Activated CD8-positive, alpha-beta T cell treated with anti-CD3 and anti-CD28 coated beads for 36 hours (primary cell): ENCODE measurements around the gene LILRA1. TPM values are rescaled to one million over a fixed set of nuclear protein-coding genes. Genes with fewer than 3 reads are reported as not detected.
"Not testable (repeated sequence)": the region's sequence is repeated elsewhere in the genome, so short reads cannot be mapped to it uniquely, and the experiment has no call there.

Source experiments
- ATAC-seq: fragments of 200-7000 bp; cut with Tn5 transposase; one replicate; pipeline ENCODE4 v1.10.0; 2021; ENCODE audit warnings: mild to moderate bottlenecking, moderate library complexity
- CTCF ChIA-PET: fragments of 350-600 bp; sonication (Branson Sonifier 250); formaldehyde crosslinking; loops from one replicate; lab custom pipeline; 2021; ENCODE audit warnings: antibody characterized with exemption; lab: Charles Lee
- POLR2A ChIA-PET: fragments of 350-600 bp; sonication (Branson Sonifier 250); formaldehyde crosslinking; loops from one replicate; lab custom pipeline; 2021; ENCODE audit warnings: antibody characterized with exemption; lab: Charles Lee
- DNase-seq: peaks from one replicate; pipeline ENCODE4 v3.0.0-alpha.2; 2020
- H3K27ac Mint-ChIP-seq: one replicate; pipeline ENCODE4 v1.8.0; 2021; ENCODE audit warnings: mild to moderate bottlenecking, mixed read lengths
- H3K27me3 Mint-ChIP-seq: one replicate; pipeline ENCODE4 v1.8.0; 2021; ENCODE audit warnings: mixed read lengths
- H3K36me3 Mint-ChIP-seq: one replicate; pipeline ENCODE4 v1.8.0; 2021; ENCODE audit warnings: low read depth, mixed read lengths
- H3K4me1 Mint-ChIP-seq: one replicate; pipeline ENCODE4 v1.8.0; 2021; ENCODE audit warnings: low read depth, mixed read lengths
- H3K4me3 Mint-ChIP-seq: one replicate; pipeline ENCODE4 v1.8.0; 2021; ENCODE audit warnings: mild to moderate bottlenecking, moderate library complexity, mixed read lengths
- H3K9me3 Mint-ChIP-seq: one replicate; pipeline ENCODE4 v1.8.0; 2021; ENCODE audit warnings: mixed read lengths
- CTCF ChIP-seq: fragments of 200-600 bp; IDR thresholded peaks from one replicate; pipeline ENCODE4 v1.8.0; 2022; ENCODE audit warnings: antibody characterized with exemption, mild to moderate bottlenecking
- intact Hi-C: fragments of 100-400 bp; cut with micrococcal nuclease; formaldehyde crosslinking; loops from one replicate; pipeline ENCODE4 v1.10.0; 2022
- total RNA-seq, 2 experiments: library from RNA; stranded (reverse); gene quantifications; one replicate each; pipeline ENCODE4 v1.2.3, GENCODE V29; 2021

Gene LILRA1
- total RNA-seq, 2 experiments from 2014 or later: not detected

- Mint-ChIP-seq H3K4me1 (no peaks in the 10 kb centered on the region), H3K9me3 (no peaks in the 10 kb centered on the region), H3K4me3 (no peak overlapping the region), H3K27ac (no peak overlapping the region), H3K27me3 (peaks cover 37% of the 10 kb centered on the region), H3K36me3 (no peaks in the 10 kb centered on the region)
- no peak for TF ChIP-seq CTCF
- no peak for ATAC-seq
- intact Hi-C loops: no loop called here
- ChIA-PET CTCF (interaction anchor here (1.8 kb wide), 1 partner anchor 26 kb away, joined by 7 read pairs; no protein-coding TSS in a partner anchor), POLR2A (interaction anchor here (0.6 kb wide), 1 partner anchor 69 kb away, joined by 6 read pairs; no protein-coding TSS in a partner anchor)
- no peak for DNase-seq
These were observed 33.3 kb downstream of the LILRA1 start for GRCh38 chr19:54626757-54627156.

- POLR2A ChIA-PET, H3K27ac Mint-ChIP-seq, DNase-seq, intact Hi-C loops, H3K36me3 Mint-ChIP-seq, H3K9me3 Mint-ChIP-seq, H3K4me3 Mint-ChIP-seq, H3K4me1 Mint-ChIP-seq, CTCF ChIA-PET, ATAC-seq: not testable (repeated sequence)
- H3K27me3 Mint-ChIP-seq: peaks cover 38% of the 10 kb centered on the region
These were observed 34.5 kb downstream of the LILRA1 start for GRCh38 chr19:54627912-54628311.

GRCh38 chr19:54630262-54630661, 36.8 kb downstream of the LILRA1 start, which contains the start of gene LILRB1:
LILRB1 (plus strand) TSS chr19:54630484; CDS start chr19:54631074, 590 bp downstream.
- H3K4me3 Mint-ChIP-seq, intact Hi-C loops, H3K9me3 Mint-ChIP-seq, H3K4me1 Mint-ChIP-seq, H3K27ac Mint-ChIP-seq, ATAC-seq, H3K36me3 Mint-ChIP-seq, DNase-seq, POLR2A ChIA-PET: not testable (repeated sequence)
- CTCF ChIA-PET: interaction anchor here (1.0 kb wide), 1 partner anchor 23 kb away, joined by 3 read pairs; no protein-coding TSS in a partner anchor
- H3K27me3 Mint-ChIP-seq: peaks cover 33% of the 10 kb centered on the region

- Mint-ChIP-seq H3K27me3 (peaks cover 31% of the 10 kb centered on the region), H3K4me1 (no peaks in the 10 kb centered on the region), H3K4me3 (no peak overlapping the region), H3K36me3 (no peaks in the 10 kb centered on the region), H3K9me3 (no peaks in the 10 kb centered on the region), H3K27ac (no peak overlapping the region)
- intact Hi-C loops: no loop called here
- ChIA-PET POLR2A (no interaction called here), CTCF (no interaction called here)
- ATAC-seq (no peak), DNase-seq (no peak)
- no peak for TF ChIP-seq CTCF
These were observed 37.4 kb downstream of the LILRA1 start for GRCh38 chr19:54630782-54631181.

- intact Hi-C loops, DNase-seq, H3K27ac Mint-ChIP-seq, ATAC-seq, H3K4me1 Mint-ChIP-seq, H3K9me3 Mint-ChIP-seq, CTCF ChIA-PET, H3K4me3 Mint-ChIP-seq, H3K36me3 Mint-ChIP-seq, POLR2A ChIA-PET: not testable (repeated sequence)
- H3K27me3 Mint-ChIP-seq: peaks cover 27% of the 10 kb centered on the region
These were observed 38.3 kb downstream of the LILRA1 start for GRCh38 chr19:54631489-54632337.

- H3K4me1 Mint-ChIP-seq, DNase-seq, POLR2A ChIA-PET, ATAC-seq, H3K9me3 Mint-ChIP-seq, H3K4me3 Mint-ChIP-seq, CTCF ChIA-PET, intact Hi-C loops, H3K36me3 Mint-ChIP-seq, H3K27ac Mint-ChIP-seq: not testable (repeated sequence)
- peaks cover 23% of the 10 kb centered on the region for H3K27me3 Mint-ChIP-seq
These were observed 39.1 kb downstream of the LILRA1 start for GRCh38 chr19:54632517-54632916.

- Mint-ChIP-seq H3K27ac (no peak overlapping the region), H3K36me3 (no peaks in the 10 kb centered on the region), H3K9me3 (no peaks in the 10 kb centered on the region), H3K4me3 (no peak overlapping the region), H3K27me3 (peaks cover 18% of the 10 kb centered on the region), H3K4me1 (no peaks in the 10 kb centered on the region)
- intact Hi-C loops: no loop called here
- DNase-seq (no peak), ATAC-seq (no peak)
- no peak for TF ChIP-seq CTCF
- CTCF ChIA-PET: interaction anchor here (0.8 kb wide), 1 partner anchor 19 kb away, joined by 3 read pairs; no protein-coding TSS in a partner anchor
- POLR2A ChIA-PET: no interaction called here
These were observed 40.0 kb downstream of the LILRA1 start for GRCh38 chr19:54633401-54633800.

- CTCF ChIA-PET, H3K27ac Mint-ChIP-seq: not testable (repeated sequence)
These were observed 42.6 kb downstream of the LILRA1 start for GRCh38 chr19:54636081-54636480.

More at GRCh38 chr19:54636081-54636480, 42.6 kb downstream of the LILRA1 start:
- DNase-seq, H3K4me3 Mint-ChIP-seq, H3K9me3 Mint-ChIP-seq, H3K4me1 Mint-ChIP-seq, ATAC-seq, POLR2A ChIA-PET, intact Hi-C loops, H3K36me3 Mint-ChIP-seq, H3K27me3 Mint-ChIP-seq: not testable (repeated sequence)
